GM12892 (cell line): Measurements from ENCODE around the gene MAPK8IP3.

Source experiments
- DNase-seq: peaks from one replicate; pipeline ENCODE4 v3.0.0; 2011; ENCODE audit not compliant: insufficient read length
- FAIRE-seq: peaks from 2 replicates; lab custom pipeline; 2011; peaks lifted over from hg19 to GRCh38; lab: Jason Lieb, UNC
- POLR2A ChIP-seq: IDR thresholded peaks from 2 replicates; pipeline ENCODE4 v1.6.1; 2011; ENCODE audit warnings: low read depth, low read length, control low read depth
- POLR2AphosphoS5 ChIP-seq: IDR thresholded peaks from 2 replicates; pipeline ENCODE4 v1.6.1; 2011; ENCODE audit warnings: low read depth, low read length, control low read depth
- TAF1 ChIP-seq: IDR thresholded peaks from 2 replicates; pipeline ENCODE4 v1.6.1; 2011; ENCODE audit warnings: low read depth, mild to moderate bottlenecking, control low read depth, low read length, borderline replicate concordance

Gene MAPK8IP3

GRCh38 chr16:1669698-1670097 lies 36.3 kb upstream of the MAPK8IP3 start:
- no peak for DNase-seq
- FAIRE-seq, result no peak
- TF ChIP-seq POLR2AphosphoS5 (no peak), POLR2A (no peak), TAF1 (no peak)

- TF ChIP-seq TAF1 (no peak), POLR2AphosphoS5 (no peak), POLR2A (no peak)
- DNase-seq, result no peak
- no peak for FAIRE-seq
Observed at GRCh38 chr16:1670371-1670770, 35.6 kb upstream of the MAPK8IP3 start.

GRCh38 chr16:1670866-1671265 lies 35.1 kb upstream of the MAPK8IP3 start:
- DNase-seq (no peak), FAIRE-seq (no peak)

GRCh38 chr16:1673424-1674151 lies 32.4 kb upstream of the MAPK8IP3 start:
- TF ChIP-seq TAF1 (no peak), POLR2A (no peak), POLR2AphosphoS5 (no peak)
- FAIRE-seq (no peak), DNase-seq (no peak)

More at GRCh38 chr16:1670866-1671265, 35.1 kb upstream of the MAPK8IP3 start:
- no peak for TF ChIP-seq POLR2A
- no peak for TF ChIP-seq TAF1
- TF ChIP-seq POLR2AphosphoS5, result no peak

GRCh38 chr16:1674306-1674705 lies 31.7 kb upstream of the MAPK8IP3 start:
- DNase-seq, result no peak

GRCh38 chr16:1674751-1675664 lies 31.0 kb upstream of the MAPK8IP3 start:
- no peak for DNase-seq
- FAIRE-seq, result no peak
- TF ChIP-seq POLR2AphosphoS5 (no peak), TAF1 (no peak), POLR2A (no peak)

More at GRCh38 chr16:1674306-1674705, 31.7 kb upstream of the MAPK8IP3 start:
- no peak for FAIRE-seq
- TF ChIP-seq POLR2AphosphoS5 (no peak), TAF1 (no peak), POLR2A (no peak)

GRCh38 chr16:1676661-1677060 lies 29.3 kb upstream of the MAPK8IP3 start:
- FAIRE-seq (no peak), DNase-seq (no peak)
- TF ChIP-seq TAF1 (no peak), POLR2A (no peak), POLR2AphosphoS5 (no peak)

GRCh38 chr16:1677339-1677738 lies 28.7 kb upstream of the MAPK8IP3 start:
- FAIRE-seq (no peak), DNase-seq (no peak)
- no peak for TF ChIP-seq TAF1
- TF ChIP-seq POLR2A, result no peak
- no peak for TF ChIP-seq POLR2AphosphoS5

GRCh38 chr16:1677942-1678499 lies 28.0 kb upstream of the MAPK8IP3 start, which contains the start of gene JPT2:
TSS of gene JPT2 (plus strand) at chr16:1678279. CDS start at chr16:1678313, 34 bp downstream.
- FAIRE-seq (peak; percentile 99), DNase-seq (peak; percentile 99)
- TF ChIP-seq TAF1, result peak; percentile 60; the same call in 1 of the 2 replicates
- TF ChIP-seq POLR2A, result peak; percentile 65; the same call in 1 of the 2 replicates
- TF ChIP-seq POLR2AphosphoS5, result peak; percentile 66

- 0 out of 2 replicates have a peak, but pooled peaks have one; percentile 49 for TF ChIP-seq POLR2AphosphoS5
- no peak for TF ChIP-seq POLR2A
- DNase-seq (no peak), FAIRE-seq (peak; percentile 21)
Observed at GRCh38 chr16:1678500-1679098, 27.4 kb upstream of the MAPK8IP3 start.
